ENCODE measurements around the gene ADAMTS12.
"Not testable (repeated sequence)": the region's sequence is repeated elsewhere in the genome, so short reads cannot be mapped to it uniquely, and the experiment has no call there.

The ADAMTS12 gene

GRCh38 chr5:33901156-33901555 is 9.4 kb upstream of the ADAMTS12 start:
- DNase-seq, result no peak

GRCh38 chr5:33894566-33894965 is 2.8 kb upstream of the ADAMTS12 start:
- no peak for DNase-seq

- no peak for DNase-seq
These were observed 889 bp upstream of the ADAMTS12 start for GRCh38 chr5:33892620-33893137.

GRCh38 chr5:33891446-33891787 is 373 bp downstream of the ADAMTS12 start:
- DNase-seq, result no peak

GRCh38 chr5:33890131-33891032 is 1.4 kb downstream of the ADAMTS12 start:
- no peak for DNase-seq

- no peak for DNase-seq
These were observed 3.2 kb downstream of the ADAMTS12 start for GRCh38 chr5:33888587-33888986.

GRCh38 chr5:33887268-33887667 is 4.5 kb downstream of the ADAMTS12 start:
- no peak for DNase-seq

GRCh38 chr5:33886283-33886682 is 5.5 kb downstream of the ADAMTS12 start:
- DNase-seq, result no peak

- DNase-seq, result no peak
These were observed 6.1 kb downstream of the ADAMTS12 start for GRCh38 chr5:33885679-33886078.

GRCh38 chr5:33883482-33883881 is 8.3 kb downstream of the ADAMTS12 start:
- no peak for DNase-seq

- DNase-seq, result no peak
These were observed 11.5 kb downstream of the ADAMTS12 start for GRCh38 chr5:33880319-33880718.

- DNase-seq, result no peak
These were observed 14.3 kb downstream of the ADAMTS12 start for GRCh38 chr5:33877449-33877848.

- DNase-seq, result no peak
These were observed 24.5 kb downstream of the ADAMTS12 start for GRCh38 chr5:33867241-33867640.

GRCh38 chr5:33859177-33859576 is 32.6 kb downstream of the ADAMTS12 start:
- DNase-seq, result not testable (repeated sequence)

GRCh38 chr5:33857037-33857436 is 34.8 kb downstream of the ADAMTS12 start:
- no peak for DNase-seq

GRCh38 chr5:33855396-33855795 is 36.4 kb downstream of the ADAMTS12 start:
- DNase-seq, result no peak

- DNase-seq, result no peak
These were observed 37.0 kb downstream of the ADAMTS12 start for GRCh38 chr5:33854733-33855151.

- no peak for DNase-seq
These were observed 39.0 kb downstream of the ADAMTS12 start for GRCh38 chr5:33852837-33853236.

GRCh38 chr5:33852319-33852718 is 39.5 kb downstream of the ADAMTS12 start:
- DNase-seq, result no peak

- no peak for DNase-seq
These were observed 41.6 kb downstream of the ADAMTS12 start for GRCh38 chr5:33850100-33850594.

- no peak for DNase-seq
These were observed 43.2 kb downstream of the ADAMTS12 start for GRCh38 chr5:33848554-33848953.

- DNase-seq, result no peak
These were observed 44.9 kb downstream of the ADAMTS12 start for GRCh38 chr5:33846851-33847250.

GRCh38 chr5:33843579-33843978 is 48.2 kb downstream of the ADAMTS12 start:
- DNase-seq, result no peak

GRCh38 chr5:33842456-33842855 is 49.3 kb downstream of the ADAMTS12 start:
- DNase-seq, result no peak

Data from effector CD8-positive, alpha-beta T cell (primary cell).